ENCODE results near the gene FAM168A.

FAM168A gene

DNA sequence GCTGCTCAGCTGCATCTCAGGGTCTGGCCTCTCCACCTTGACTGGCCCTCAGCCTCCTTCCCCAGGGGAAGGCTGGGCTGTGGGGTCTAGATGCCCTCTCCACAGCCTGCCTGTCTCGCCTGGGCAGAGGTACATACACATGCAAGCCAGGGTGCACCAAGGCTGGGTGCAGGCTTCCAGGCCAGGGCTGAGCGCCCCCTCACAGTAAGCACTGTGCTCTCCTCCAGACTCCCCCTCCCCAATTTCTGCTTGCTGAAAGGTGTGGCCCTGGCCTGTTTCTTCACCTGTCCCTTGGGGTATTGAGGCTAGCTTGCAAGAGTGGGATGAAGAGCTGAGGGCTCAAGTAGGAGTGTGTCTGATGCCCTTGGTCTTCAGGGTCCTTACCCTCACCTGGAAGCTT is 199.2 kb downstream of the FAM168A start:
- H3K4me3 ChIP-seq (ENCODE audit: low read depth, low read length) = no peak overlapping the region
- no peak for DNase-seq (ENCODE audit: low read depth)
- TF ChIP-seq, protein P1, sequence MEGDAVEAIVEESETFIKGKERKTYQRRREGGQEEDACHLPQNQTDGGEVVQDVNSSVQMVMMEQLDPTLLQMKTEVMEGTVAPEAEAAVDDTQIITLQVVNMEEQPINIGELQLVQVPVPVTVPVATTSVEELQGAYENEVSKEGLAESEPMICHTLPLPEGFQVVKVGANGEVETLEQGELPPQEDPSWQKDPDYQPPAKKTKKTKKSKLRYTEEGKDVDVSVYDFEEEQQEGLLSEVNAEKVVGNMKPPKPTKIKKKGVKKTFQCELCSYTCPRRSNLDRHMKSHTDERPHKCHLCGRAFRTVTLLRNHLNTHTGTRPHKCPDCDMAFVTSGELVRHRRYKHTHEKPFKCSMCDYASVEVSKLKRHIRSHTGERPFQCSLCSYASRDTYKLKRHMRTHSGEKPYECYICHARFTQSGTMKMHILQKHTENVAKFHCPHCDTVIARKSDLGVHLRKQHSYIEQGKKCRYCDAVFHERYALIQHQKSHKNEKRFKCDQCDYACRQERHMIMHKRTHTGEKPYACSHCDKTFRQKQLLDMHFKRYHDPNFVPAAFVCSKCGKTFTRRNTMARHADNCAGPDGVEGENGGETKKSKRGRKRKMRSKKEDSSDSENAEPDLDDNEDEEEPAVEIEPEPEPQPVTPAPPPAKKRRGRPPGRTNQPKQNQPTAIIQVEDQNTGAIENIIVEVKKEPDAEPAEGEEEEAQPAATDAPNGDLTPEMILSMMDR (IDR thresholded peaks at IDR 0.05; ENCODE audit: low read depth, low read length, missing control alignments) = no peak

DNA sequence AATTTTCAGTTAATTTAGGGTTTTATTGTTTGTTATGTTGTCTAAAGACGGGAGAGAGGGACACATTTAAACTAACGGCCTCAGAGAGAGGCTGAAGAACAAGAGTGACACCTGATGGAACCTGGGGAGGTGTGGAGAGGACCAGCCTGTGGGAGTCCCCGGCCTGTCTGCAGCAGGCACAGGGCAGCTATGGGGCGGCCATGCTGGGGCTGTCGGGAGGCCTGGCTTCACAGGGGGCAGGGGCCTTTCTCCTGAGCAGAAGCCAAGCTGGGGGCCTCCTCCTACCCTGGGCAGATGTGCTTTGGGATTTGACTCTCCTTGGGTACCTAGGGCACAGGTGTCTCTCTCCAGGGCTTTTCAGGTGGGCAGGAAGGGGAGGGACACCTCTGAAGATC is 199.8 kb downstream of the FAM168A start:
- no peak overlapping the region for H3K4me3 ChIP-seq (ENCODE audit: low read depth, low read length)
- TF ChIP-seq, protein P1 (IDR thresholded peaks at IDR 0.05; ENCODE audit: low read depth, low read length, missing control alignments) = no peak
- DNase-seq (ENCODE audit: low read depth) = no peak

DNA sequence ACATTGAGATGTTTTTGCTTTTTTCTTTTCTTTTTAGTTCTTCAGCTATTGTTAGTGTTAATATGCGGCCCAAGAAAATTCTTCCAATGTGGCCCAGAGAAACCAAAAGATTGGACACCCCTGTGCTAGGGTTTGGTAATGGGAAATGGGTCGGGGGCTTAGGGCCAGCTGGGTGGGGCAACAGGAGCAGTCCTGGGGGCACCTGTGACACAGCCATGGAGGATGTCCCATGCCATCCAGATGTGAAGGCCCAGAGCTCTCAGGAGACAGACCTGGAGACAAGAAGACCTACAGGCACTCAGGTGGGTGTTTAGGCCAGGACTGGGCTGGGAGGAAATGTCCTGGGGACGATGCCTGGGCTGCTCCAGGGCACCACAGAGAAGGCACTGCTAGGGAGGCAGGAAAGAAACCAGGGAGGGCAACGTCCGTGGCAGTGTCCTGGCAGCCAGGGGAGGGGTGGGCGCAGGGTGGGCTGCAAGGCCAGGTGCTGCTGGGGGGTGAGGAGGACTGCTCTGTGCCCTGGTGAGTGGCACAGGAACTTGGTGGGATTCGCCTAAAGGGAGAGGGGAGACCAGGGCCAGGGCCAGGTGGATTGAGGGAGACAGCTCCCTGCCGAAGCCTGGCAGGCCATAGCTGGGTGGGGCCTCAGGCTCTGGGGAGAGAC is 200.3 kb downstream of the FAM168A start:
- DNase-seq (ENCODE audit: low read depth) = no peak
- TF ChIP-seq, protein P1 (IDR thresholded peaks at IDR 0.05; ENCODE audit: low read depth, low read length, missing control alignments) = no peak
- no peak overlapping the region for H3K4me3 ChIP-seq (ENCODE audit: low read depth, low read length)

DNA sequence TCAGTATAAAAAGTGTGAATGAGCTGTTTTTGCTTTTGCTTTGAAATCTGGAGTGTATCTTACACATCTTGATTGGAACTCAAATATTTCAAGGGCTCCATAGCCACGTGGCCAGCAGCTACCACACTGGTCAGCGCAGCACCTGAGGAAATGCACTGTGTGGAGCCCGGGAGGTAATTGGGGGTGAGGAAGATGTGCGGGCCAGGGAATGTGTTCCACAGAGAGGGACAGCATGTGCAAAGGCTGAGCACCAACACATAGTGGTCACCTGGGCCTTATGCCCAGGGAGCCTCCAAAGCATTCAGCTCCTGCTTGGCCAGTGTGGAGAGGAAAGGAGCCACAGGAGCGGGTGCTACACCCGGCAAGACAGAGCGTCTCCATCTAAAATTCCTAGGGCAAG is 200.9 kb downstream of the FAM168A start:
- TF ChIP-seq, protein P1 (IDR thresholded peaks at IDR 0.05; ENCODE audit: low read depth, low read length, missing control alignments) = no peak
- no peak overlapping the region for H3K4me3 ChIP-seq (ENCODE audit: low read depth, low read length)
- DNase-seq (ENCODE audit: low read depth) = no peak

DNA sequence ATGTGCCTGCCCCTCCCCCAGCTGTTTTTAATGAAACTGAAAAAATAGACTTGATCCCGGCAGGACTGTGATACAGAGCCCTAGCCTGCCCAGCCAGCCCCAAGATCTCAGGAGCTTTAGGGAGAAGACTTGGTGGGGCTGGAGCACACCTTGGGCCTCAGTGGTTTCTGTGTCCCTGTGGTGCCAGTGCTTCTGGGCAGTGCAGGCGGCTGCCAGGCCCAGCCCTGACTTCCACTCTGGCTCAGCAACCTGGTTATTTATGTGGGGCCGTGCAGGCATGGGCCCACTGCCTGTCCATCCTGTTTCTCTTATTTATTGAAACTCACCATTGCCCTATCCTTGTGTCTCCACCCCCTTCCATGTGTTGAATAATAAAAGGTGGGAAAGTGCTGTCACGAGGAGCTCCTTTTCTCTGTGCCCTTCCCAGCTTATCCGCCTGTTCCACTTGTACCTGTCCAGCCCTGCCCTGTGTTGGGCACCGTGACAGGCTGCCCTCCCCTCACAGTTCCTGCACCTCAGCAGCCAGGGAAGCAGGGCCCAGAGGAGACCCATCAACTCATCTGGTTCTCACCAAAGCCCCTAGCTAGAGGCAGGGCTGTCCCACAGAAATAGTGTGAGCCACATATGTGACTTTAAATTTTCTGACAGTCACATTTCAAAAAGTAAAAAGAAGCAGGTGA is 201.5 kb downstream of the FAM168A start:
- TF ChIP-seq, protein P1 (IDR thresholded peaks at IDR 0.05; ENCODE audit: low read depth, low read length, missing control alignments) = no peak
- H3K4me3 ChIP-seq (ENCODE audit: low read depth, low read length) = no peak overlapping the region
- no peak for DNase-seq (ENCODE audit: low read depth)

DNA sequence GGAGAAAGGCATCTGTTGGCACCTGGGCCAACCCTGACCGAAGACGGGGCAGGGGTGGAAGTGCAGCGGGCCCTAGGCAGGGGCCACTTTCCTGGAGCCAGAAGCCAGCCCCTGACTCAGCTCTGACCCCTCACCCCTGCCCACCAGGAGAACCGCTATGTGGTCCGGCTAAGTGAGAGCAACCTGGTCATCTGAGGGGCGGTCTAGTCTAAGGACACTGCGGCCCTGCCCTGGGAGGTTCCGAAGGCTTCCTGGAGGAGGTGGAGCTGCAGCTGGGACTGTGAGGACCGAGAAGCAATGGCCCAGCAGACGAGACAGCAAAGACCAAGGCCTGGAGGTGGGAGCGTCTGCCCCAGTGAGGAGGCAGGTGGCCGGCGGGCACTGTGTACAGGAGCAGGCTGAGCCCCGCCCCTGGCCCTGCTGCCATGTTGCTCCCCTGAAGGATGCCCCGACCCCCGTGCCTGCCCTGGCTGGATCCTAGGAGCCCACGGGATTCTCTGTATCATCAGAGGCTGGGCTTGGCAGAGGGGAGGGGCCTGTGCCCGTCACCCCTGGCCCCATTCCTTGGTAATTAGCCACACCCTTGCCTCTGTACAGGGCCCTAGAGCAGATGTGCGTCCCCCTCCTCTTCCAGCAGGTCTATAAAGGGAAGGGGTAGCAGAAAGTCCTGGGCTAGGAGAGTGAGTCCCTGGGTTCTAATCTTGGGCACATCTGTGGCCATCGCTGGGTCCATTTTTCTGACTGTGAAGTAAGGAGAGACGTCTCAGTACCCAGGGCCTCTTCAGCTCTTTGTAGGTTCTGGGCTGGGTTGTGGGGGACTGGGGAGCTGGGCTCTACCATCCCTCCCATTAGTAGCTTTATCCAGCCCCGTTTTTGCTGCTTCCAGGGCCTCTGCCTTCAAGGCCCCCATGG is 202.4 kb downstream of the FAM168A start:
- TF ChIP-seq, protein P1 (IDR thresholded peaks at IDR 0.05; ENCODE audit: low read depth, low read length, missing control alignments) = no peak
- H3K4me3 ChIP-seq (ENCODE audit: low read depth, low read length) = no peak overlapping the region
- DNase-seq (ENCODE audit: low read depth) = no peak

All from GM12864 (cell line).